Stimulated activated CD4-positive, alpha-beta T cell treated with anti-CD3 and anti-CD28 coated beads, Interleukin-15, amount 100 ng/mL, for 24 hours (primary cell): ENCODE measurements around the gene MEIOC.
"Not testable (repeated sequence)": the region's sequence is repeated elsewhere in the genome, so short reads cannot be mapped to it uniquely, and the experiment has no call there.

Experiments
- DNase-seq: peaks from one replicate; pipeline ENCODE4 v3.0.0-alpha.2; 2020

Gene MEIOC

GRCh38 chr17:44648963-44649362, 7.3 kb upstream of the MEIOC start:
- no peak for DNase-seq

DNA sequence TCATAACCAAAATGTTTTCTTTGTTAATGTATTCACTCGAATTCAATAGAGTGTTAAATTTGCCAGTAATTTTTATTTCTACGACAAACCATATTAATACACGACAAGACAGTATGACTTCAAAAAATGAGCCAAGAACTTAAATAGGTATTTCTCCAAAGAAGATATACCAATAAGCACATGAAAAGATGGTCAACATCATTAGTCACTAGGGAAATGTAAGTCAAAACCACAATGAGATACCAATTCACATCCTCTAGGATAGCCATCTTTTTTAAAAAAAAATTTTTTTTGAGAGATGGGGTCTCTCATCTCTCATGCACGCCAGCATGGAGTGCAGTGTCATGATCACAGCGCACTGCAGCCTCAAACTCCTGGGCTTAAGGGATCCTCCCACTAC, 5.0 kb upstream of the MEIOC start:
- no peak for DNase-seq

DNA sequence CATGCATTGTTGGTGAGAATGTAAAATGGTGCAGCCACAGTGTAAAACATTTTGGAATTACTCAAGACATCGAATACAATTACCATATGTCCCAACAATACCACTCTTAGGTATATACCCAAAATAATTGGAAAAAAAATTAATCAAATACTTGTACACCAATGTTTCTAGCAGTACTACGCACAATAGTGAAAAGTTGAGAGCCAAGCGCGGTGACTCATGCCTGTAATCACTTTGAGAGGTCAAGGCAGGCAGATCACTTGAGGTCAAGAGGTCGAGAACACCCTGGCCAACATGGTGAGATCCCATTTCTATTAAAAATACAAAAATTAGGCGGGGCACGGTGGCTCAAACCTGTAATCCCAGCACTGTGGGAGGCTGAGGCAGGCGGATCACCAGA, 3.5 kb upstream of the MEIOC start:
- DNase-seq = no peak

DNA sequence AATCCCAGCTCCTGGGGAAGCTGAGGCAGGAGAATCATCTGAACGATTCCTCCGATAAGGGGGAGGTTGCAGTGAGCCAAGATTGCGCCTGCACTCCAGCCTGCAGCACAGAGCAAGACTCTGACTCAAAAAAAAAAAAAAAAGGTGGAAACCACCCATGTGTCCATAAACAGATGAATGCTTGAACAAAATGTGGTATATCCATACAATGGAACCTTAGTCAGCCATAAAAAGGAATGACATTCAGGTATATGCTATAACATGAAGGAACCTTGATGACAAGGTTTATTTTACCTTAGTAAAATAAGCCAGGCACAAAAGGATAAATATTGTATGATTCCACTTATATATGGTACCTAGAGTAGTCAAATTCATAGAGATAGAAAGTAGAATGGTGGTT, 2.9 kb upstream of the MEIOC start:
- no peak for DNase-seq

- no peak for DNase-seq
Observed at GRCh38 chr17:44653954-44654353, 2.3 kb upstream of the MEIOC start.

DNA sequence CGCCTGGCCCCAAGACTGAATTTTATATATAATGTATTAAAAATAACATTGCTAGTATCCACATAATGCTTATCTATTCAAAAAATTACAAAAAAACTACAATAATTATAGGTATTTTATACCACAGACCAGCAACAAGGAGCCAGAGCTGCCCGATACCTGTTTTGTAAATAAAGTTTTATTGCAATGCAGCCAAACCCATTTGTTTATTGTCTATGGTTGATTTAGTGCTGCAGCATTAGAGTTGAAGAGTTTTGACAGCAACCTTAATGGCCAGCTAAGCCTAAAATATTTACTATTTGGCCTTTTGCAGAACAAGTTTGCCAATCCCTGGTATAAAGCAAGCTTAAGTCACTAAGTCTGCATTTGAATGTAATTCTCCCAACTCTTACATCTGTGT, 5.6 kb downstream of the MEIOC start:
- DNase-seq = no peak

DNA sequence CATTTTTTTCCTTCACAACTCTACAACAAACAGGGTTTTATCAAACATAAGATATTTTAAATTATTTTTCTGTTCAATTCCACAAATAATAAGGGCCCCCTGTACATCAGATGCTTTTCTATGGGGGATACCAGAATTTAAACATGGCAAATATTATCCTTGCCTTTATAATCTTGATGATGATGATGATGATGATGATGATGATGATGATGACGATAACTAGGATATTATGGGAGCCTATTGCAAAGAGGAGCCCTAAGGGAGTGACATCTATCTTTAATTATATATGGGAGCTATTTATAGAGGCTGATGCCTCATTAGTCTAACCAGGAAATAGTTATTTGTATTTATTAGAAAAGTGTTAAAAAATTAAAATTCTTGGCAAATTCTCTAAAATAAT, 6.8 kb downstream of the MEIOC start:
- no peak for DNase-seq

- DNase-seq = no peak
Observed at GRCh38 chr17:44664867-44665266, 8.6 kb downstream of the MEIOC start.

GRCh38 chr17:44666006-44666405, 9.7 kb downstream of the MEIOC start:
- DNase-seq = no peak

GRCh38 chr17:44672479-44673093, 16.3 kb downstream of the MEIOC start:
- DNase-seq = no peak

DNA sequence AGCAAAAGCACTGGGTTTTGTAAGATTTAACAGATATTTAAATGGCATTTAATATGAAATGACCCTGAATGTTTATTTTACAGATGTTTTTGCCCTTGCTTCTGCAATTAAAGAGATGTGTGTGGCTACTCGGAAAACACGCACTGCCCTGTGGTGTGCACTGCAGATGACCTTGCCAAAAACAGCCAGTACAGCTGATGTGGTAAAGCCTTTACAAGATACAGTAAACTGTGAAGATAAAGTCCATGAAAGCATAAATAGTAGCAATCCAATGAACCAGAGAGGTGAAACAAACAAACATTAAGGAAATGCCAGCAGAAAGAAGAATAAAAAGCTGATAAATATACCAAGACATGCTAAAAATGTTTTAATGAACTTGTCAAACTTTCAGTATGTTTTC, 17.6 kb downstream of the MEIOC start:
- no peak for DNase-seq

GRCh38 chr17:44677136-44677535, 20.9 kb downstream of the MEIOC start:
- DNase-seq = no peak

GRCh38 chr17:44683303-44683702, 27.0 kb downstream of the MEIOC start:
- not testable (repeated sequence) for DNase-seq

GRCh38 chr17:44687756-44688155, 31.5 kb downstream of the MEIOC start:
- DNase-seq = no peak

DNA sequence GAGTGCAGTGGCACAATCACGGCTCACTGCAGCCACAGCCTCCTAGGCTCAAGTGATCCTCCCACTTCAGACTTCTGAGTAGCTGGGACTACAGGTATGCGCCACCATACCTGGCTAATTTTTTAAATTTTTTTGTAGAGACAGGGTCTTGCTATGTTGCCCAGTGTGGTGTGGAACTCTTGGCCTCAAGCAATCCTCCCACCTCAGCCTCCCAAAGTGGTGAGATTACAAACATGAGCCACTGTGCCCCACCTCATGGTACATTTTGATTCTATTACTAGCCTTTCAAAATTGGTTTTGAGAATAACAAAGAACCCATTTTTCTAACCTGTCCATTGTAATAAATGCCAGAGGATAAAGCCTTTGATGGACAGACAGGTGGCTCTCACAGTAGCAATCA, 31.9 kb downstream of the MEIOC start:
- no peak for DNase-seq

- peak; percentile 7 for DNase-seq
Observed at GRCh38 chr17:44688675-44689476, 32.6 kb downstream of the MEIOC start.

DNA sequence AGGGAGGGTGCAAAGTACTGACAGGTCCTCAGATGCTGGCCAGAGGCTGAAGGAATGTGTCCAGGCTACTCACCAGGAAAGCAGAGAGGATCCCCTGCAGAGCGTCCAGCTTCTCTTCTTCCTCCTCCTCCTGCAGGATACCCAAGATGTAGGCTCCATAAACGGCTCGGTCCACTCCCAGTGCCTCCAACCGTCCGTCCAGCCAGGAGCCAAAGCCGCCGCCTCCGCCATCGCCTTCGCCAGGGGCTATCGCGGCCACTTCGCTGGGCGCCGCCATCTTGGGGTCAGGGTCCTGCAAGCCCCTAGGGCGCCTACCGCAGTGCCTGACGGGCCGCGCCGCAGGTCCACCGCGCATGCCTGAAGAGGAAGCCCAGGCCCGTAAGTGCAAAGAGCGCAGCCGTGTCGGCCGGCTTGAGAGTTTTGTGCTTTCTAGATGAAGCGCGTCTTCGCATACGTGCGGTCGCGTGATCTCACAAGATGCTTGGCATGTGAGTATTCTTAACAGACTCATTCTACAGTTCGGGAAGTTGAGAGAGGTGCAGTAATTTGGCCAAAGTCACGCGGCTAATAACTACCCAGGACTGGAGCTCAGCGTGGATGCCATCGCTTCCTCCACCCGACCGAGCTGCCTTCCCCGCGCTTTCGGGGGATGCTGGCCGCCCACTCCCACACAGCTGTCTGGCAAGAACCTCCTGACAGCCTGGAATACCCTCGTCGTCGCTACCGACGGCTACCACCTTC, 33.4 kb downstream of the MEIOC start, which contains the start of gene CCDC43:
Gene CCDC43, minus strand, starts transcription at position 300 of the 741 bp plus-strand sequence. Its CDS starts 23 bp downstream, at position 277.
- peak; percentile 93 for DNase-seq

DNA sequence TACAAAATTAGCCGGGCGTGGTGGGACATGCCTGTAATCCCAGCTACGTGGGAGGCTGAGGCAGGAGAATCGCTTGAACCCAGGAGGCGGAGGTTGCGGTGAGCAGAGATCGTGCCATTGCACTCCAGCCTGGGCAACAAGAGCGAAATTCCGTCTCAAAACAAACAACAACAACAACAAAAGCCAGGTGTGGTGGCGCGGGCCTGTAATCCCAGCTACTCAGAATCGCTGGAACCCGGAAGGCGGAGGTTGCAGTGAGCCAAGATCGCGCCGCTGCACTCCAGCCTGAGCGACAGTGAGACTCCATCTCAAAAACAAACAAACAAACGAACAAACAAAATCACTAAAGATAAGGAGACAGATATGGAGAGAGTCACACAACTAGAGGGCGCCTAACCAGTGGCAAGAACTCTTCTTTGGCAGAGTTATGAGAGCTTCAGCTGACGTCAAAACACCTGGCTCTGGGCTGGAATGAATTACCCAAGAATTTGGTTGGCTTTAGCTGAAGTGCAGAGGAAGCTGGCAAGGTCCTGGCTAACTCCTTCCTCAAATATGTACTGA, 34.6 kb downstream of the MEIOC start:
- peak; percentile 12 for DNase-seq

DNA sequence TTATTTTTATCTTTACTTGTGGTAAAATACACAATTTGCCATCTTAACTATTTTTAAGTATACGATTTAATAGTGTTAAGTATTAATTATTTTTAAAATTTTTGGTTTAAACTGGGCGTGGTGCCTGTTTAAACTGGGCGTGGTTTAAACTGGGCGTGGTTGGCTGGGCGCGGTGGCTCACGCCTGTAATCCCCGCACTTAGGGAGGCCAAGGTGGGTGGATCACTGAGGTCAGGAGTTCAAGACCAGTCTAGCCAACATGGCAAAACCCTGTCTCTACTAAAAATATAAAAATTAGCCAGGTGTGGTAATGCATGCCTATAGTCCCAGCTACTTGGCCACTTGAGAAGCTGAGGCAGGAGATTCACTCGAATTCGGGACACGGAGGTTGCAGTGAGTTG, 37.3 kb downstream of the MEIOC start:
- no peak for DNase-seq

GRCh38 chr17:44700288-44700687, 44.0 kb downstream of the MEIOC start:
- not testable (repeated sequence) for DNase-seq

- no peak for DNase-seq
Observed at GRCh38 chr17:44707755-44708400, 51.6 kb downstream of the MEIOC start.

GRCh38 chr17:44708401-44709263, 52.4 kb downstream of the MEIOC start, which contains the start of gene DBF4B:
Gene DBF4B (plus strand): TSS chr17:44708665. CDS start chr17:44708821, 156 bp downstream.
- DNase-seq = peak; percentile 88
